Panc1 (cell line): ENCODE measurements around the gene NINL. TPM values are rescaled to one million over a fixed set of nuclear protein-coding genes. Genes with fewer than 3 reads are reported as not detected.
"Not testable (repeated sequence)": the region's sequence is repeated elsewhere in the genome, so short reads cannot be mapped to it uniquely, and the experiment has no call there.

Experiments used
- ATAC-seq: fragments of 200-7000 bp; cut with Tn5 transposase; 2 replicates; pipeline ENCODE4 v1.9.1; 2020; ENCODE audit warnings: mild to moderate bottlenecking, moderate library complexity
- BruUV-seq: library from RNA; stranded (reverse); fragments of 400-500 nt; replicated peaks from 2 replicates; lab custom pipeline; 2021; lab: Mats Ljungman, UMichigan
- CTCF ChIA-PET: fragments of 300-600 bp; sonication (Branson Sonifier 250); formaldehyde crosslinking; loops from one replicate; lab custom pipeline; 2022; ENCODE audit warnings: antibody characterized with exemption; lab: Charles Lee
- POLR2A ChIA-PET: fragments of 300-600 bp; sonication (Branson Sonifier 250); formaldehyde crosslinking; loops from one replicate; lab custom pipeline; 2022; ENCODE audit warnings: antibody characterized with exemption; lab: Charles Lee
- DNase-seq: peaks from one replicate; pipeline ENCODE4 v3.0.0-alpha.2; 2010; ENCODE audit warnings: low read depth, low spot score
- H3K27ac ChIP-seq: 2 replicates; pipeline ENCODE4 v1.5.1; 2011; ENCODE audit warnings: mild to moderate bottlenecking, low read length, inconsistent platforms
- H3K27me3 ChIP-seq: fragments of 200-500 bp; sonication (Bioruptor generic); 2 replicates; pipeline ENCODE4 v1.6.0; 2014; ENCODE audit warnings: low read length, inconsistent platforms; ENCODE audit not compliant: control insufficient read depth, insufficient read depth
- H3K36me3 ChIP-seq: fragments of 200-500 bp; sonication (Bioruptor generic); 2 replicates; pipeline ENCODE4 v1.5.1; 2014; ENCODE audit warnings: inconsistent platforms, mild to moderate bottlenecking, low read length, moderate library complexity; ENCODE audit not compliant: control insufficient read depth, insufficient read depth
- H3K4me1 ChIP-seq: 2 replicates; pipeline ENCODE4 v1.5.1; 2011; ENCODE audit warnings: inconsistent platforms, mild to moderate bottlenecking, low read length, moderate library complexity; ENCODE audit not compliant: control insufficient read depth, insufficient read depth
- H3K4me3 ChIP-seq, 2 experiments: 2 replicates each; pipeline ENCODE4 v1.5.1; 2011 to 2012; ENCODE audit warnings: low read depth in 2 of 2, low read length in 2 of 2, mild to moderate bottlenecking in 2 of 2, inconsistent platforms in 1 of 2, moderate library complexity in 1 of 2
- H3K9me3 ChIP-seq: fragments of 200-500 bp; sonication (Bioruptor generic); 2 replicates; pipeline ENCODE4 v1.5.1; 2014; ENCODE audit warnings: low read depth, mild to moderate bottlenecking, inconsistent platforms, low read length, moderate library complexity; ENCODE audit not compliant: control insufficient read depth, insufficient read depth
- POLR2AphosphoS5 ChIP-seq: IDR thresholded peaks from 2 replicates; pipeline ENCODE4 v1.6.1; 2012; ENCODE audit warnings: mild to moderate bottlenecking, low read depth, low read length, moderate library complexity
- SIN3A ChIP-seq: IDR thresholded peaks from 2 replicates; pipeline ENCODE4 v1.6.1; 2012; ENCODE audit warnings: low read depth, mild to moderate bottlenecking, low read length, moderate library complexity, borderline replicate concordance; ENCODE audit not compliant: insufficient read depth
- TCF7L2 ChIP-seq: IDR thresholded peaks from 2 replicates; pipeline ENCODE4 v1.6.1; 2011; ENCODE audit warnings: mild to moderate bottlenecking, low read depth, low read length, inconsistent platforms
- in situ Hi-C: cut with HindIII; loops from 2 replicates; pipeline ENCODE4 v1.10.0; 2016; ENCODE audit warnings: low sequenced_read_pairs, low pct_unique_long_range_greater_than_20kb
- intact Hi-C: fragments of 100-400 bp; cut with micrococcal nuclease; formaldehyde crosslinking; loops from one replicate; pipeline ENCODE4 v1.10.0; 2022; ENCODE audit not compliant: unreplicated experiment
- total RNA-seq: library from RNA; stranded (reverse); gene quantifications from one replicate; pipeline ENCODE4 v1.2.1, GENCODE V29; 2021; ENCODE audit not compliant: unreplicated experiment
- TF ChIP-seq, protein P1 (sequence below): fragments of 450-650 bp; IDR thresholded peaks from 2 replicates; pipeline ENCODE4 v1.5.1; 2017; ENCODE audit warnings: mild to moderate bottlenecking
- TF ChIP-seq, protein P2 (sequence below), 2 experiments: IDR thresholded peaks; 2 replicates each; pipeline ENCODE4 v1.6.1; 2011 to 2012; ENCODE audit warnings: low read depth in 2 of 2, control low read depth in 1 of 2, low read length in 1 of 2, mild to moderate bottlenecking in 1 of 2, moderate library complexity in 1 of 2; ENCODE audit not compliant: insufficient read depth in 1 of 2

NINL gene
- total RNA-seq, 1 experiment from 2014 or later = 25.0 TPM

DNA sequence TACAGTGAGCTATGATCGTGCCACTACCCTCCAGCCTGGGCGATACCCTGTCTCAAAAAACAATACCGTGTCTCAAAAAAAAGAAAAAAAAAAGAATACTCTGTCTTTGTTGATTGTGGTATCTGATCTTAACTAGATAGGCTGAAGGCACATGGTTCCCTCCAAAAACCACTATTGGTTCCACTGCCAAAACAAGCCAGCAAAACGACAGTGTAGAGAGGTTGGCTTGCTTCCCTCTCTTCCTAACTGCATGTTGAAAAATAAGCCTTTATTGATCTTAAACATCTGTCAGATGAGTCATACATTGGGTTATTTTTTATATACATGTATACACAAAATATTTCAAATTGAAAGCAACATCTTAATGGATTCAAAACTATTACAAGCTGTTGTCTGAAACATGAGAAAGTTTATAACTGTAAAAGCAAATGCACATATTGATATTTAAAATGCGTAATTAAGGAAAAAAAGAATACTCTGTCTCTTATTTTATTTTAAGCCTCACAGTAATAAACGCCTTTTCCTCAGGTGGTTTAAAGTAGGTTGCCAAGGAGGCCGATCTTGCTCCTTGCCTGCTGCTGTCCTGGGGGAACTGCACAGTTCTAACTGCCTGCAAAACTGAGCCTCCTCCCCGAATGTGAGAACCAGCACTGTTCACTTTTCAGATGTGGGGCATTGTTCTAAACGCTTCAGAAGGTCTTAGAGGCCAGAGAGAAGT is 7.0 kb upstream of the NINL start:
- no peaks in the 10 kb centered on the region for H3K27me3 ChIP-seq
- ChIA-PET POLR2A (no interaction called here), CTCF (no interaction called here)
- H3K9me3 ChIP-seq = no peaks in the 10 kb centered on the region
- TF ChIP-seq TCF7L2 (no peak), SIN3A (no peak), POLR2AphosphoS5 (no peak)
- TF ChIP-seq, protein P1, sequence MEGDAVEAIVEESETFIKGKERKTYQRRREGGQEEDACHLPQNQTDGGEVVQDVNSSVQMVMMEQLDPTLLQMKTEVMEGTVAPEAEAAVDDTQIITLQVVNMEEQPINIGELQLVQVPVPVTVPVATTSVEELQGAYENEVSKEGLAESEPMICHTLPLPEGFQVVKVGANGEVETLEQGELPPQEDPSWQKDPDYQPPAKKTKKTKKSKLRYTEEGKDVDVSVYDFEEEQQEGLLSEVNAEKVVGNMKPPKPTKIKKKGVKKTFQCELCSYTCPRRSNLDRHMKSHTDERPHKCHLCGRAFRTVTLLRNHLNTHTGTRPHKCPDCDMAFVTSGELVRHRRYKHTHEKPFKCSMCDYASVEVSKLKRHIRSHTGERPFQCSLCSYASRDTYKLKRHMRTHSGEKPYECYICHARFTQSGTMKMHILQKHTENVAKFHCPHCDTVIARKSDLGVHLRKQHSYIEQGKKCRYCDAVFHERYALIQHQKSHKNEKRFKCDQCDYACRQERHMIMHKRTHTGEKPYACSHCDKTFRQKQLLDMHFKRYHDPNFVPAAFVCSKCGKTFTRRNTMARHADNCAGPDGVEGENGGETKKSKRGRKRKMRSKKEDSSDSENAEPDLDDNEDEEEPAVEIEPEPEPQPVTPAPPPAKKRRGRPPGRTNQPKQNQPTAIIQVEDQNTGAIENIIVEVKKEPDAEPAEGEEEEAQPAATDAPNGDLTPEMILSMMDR = no peak
- TF ChIP-seq, protein P2, sequence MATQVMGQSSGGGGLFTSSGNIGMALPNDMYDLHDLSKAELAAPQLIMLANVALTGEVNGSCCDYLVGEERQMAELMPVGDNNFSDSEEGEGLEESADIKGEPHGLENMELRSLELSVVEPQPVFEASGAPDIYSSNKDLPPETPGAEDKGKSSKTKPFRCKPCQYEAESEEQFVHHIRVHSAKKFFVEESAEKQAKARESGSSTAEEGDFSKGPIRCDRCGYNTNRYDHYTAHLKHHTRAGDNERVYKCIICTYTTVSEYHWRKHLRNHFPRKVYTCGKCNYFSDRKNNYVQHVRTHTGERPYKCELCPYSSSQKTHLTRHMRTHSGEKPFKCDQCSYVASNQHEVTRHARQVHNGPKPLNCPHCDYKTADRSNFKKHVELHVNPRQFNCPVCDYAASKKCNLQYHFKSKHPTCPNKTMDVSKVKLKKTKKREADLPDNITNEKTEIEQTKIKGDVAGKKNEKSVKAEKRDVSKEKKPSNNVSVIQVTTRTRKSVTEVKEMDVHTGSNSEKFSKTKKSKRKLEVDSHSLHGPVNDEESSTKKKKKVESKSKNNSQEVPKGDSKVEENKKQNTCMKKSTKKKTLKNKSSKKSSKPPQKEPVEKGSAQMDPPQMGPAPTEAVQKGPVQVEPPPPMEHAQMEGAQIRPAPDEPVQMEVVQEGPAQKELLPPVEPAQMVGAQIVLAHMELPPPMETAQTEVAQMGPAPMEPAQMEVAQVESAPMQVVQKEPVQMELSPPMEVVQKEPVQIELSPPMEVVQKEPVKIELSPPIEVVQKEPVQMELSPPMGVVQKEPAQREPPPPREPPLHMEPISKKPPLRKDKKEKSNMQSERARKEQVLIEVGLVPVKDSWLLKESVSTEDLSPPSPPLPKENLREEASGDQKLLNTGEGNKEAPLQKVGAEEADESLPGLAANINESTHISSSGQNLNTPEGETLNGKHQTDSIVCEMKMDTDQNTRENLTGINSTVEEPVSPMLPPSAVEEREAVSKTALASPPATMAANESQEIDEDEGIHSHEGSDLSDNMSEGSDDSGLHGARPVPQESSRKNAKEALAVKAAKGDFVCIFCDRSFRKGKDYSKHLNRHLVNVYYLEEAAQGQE (IDR thresholded peaks at IDR 0.05; ENCODE audit: insufficient read depth in 1 of 2, low read depth in 2 of 2, low read length in 1 of 2) = no peak
- no peak overlapping the region for H3K4me3 ChIP-seq
- H3K36me3 ChIP-seq = no peaks in the 10 kb centered on the region
- no peak for ATAC-seq
- no TSS peak for BruUV-seq
- H3K27ac ChIP-seq = no peak overlapping the region
- no peak for DNase-seq
- no peaks in the 10 kb centered on the region for H3K4me1 ChIP-seq
- intact Hi-C loops (no loop called here), in situ Hi-C loops (no loop called here)

DNA sequence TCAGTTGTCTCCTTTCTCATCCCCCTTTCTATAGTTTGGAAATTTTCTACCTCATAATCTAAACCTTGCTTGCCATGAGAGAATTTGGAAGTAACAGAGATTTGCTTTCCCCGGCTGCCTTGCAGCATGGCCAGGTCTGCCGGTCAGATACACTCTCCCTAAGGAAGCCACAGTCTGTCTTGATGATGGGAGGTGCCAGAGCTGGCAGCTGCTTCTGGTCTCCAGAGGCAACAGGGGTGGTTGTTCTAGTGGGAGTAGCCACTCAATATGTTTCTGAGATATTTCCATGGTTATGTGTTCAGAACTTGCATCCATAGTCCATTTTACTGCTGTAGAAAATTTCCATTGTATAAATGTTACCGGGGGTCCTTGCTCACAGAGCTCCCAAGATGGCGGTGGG is 5.4 kb upstream of the NINL start:
- DNase-seq, intact Hi-C loops, CTCF ChIA-PET, H3K27me3 ChIP-seq, BruUV-seq, ATAC-seq, H3K4me1 ChIP-seq, in situ Hi-C loops, H3K9me3 ChIP-seq, H3K27ac ChIP-seq, H3K36me3 ChIP-seq, H3K4me3 ChIP-seq: not testable (repeated sequence)
- POLR2A ChIA-PET = interaction anchor here (0.9 kb wide), 1 partner anchor 29 kb away, joined by 3 read pairs; no protein-coding TSS in a partner anchor

DNA sequence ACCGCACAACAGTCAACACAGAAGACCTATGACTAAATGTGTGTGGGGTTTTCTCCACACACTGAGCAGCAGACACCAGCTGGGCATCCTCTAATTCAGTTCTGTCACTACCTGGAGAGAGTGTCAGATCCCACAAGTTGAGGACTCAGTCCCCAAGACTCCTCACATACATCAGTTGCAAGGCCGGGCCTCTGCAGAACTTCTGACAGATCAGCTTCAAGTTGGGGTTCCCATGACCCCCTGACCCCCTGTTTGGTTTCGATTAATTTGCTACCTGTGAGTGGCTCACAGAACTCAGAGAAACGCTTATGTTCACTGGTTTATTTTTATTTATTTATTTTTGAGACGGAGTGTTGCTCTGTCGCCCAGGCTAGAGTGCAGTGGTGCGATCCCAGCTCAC is 3.2 kb upstream of the NINL start:
- Histone ChIP-seq H3K9me3 (no peaks in the 10 kb centered on the region), H3K36me3 (no peaks in the 10 kb centered on the region), H3K27me3 (no peaks in the 10 kb centered on the region), H3K4me1 (peaks cover 4% of the 10 kb centered on the region), H3K4me3 (no peak overlapping the region), H3K27ac (no peak overlapping the region)
- DNase-seq (no peak), ATAC-seq (no peak)
- ChIA-PET POLR2A (no interaction called here), CTCF (no interaction called here)
- BruUV-seq = no TSS peak
- in situ Hi-C loops (no loop called here), intact Hi-C loops (no loop called here)
- TF ChIP-seq, protein P1 = no peak
- TF ChIP-seq SIN3A = no peak
- TF ChIP-seq POLR2AphosphoS5 = no peak
- TF ChIP-seq, protein P2 (IDR thresholded peaks at IDR 0.05; ENCODE audit: insufficient read depth in 1 of 2, low read depth in 2 of 2, low read length in 1 of 2) = no peak
- no peak for TF ChIP-seq TCF7L2
